GM21619 (cell line): Measurements from ENCODE around the gene FERMT1.
A peak's percentile ranks its signal among the peaks of the same experiment; 100 is the strongest.
"Not testable (repeated sequence)": the region's sequence is repeated elsewhere in the genome, so short reads cannot be mapped to it uniquely, and the experiment has no call there.

ENCODE experiments used
- ATAC-seq: cut with Tn5 transposase; IDR thresholded peaks from one replicate; pipeline ENCODE4 v1.9.1; 2021; ENCODE audit not compliant: unreplicated experiment

FERMT1 gene

GRCh38 chr20:6115221-6115895 lies 7.5 kb downstream of the FERMT1 start:
- no peak for ATAC-seq

- no peak for ATAC-seq
These were observed 8.1 kb downstream of the FERMT1 start for GRCh38 chr20:6114696-6115095.

GRCh38 chr20:6113951-6114350 lies 8.9 kb downstream of the FERMT1 start:
- ATAC-seq: no peak

GRCh38 chr20:6112965-6113364 lies 9.9 kb downstream of the FERMT1 start:
- not testable (repeated sequence) for ATAC-seq

- no peak for ATAC-seq
These were observed 14.5 kb downstream of the FERMT1 start for GRCh38 chr20:6108330-6108729.

- ATAC-seq: no peak
These were observed 18.2 kb downstream of the FERMT1 start for GRCh38 chr20:6104493-6105188.

- ATAC-seq: no peak
These were observed 19.5 kb downstream of the FERMT1 start for GRCh38 chr20:6103301-6103700.

GRCh38 chr20:6101346-6101745 lies 21.5 kb downstream of the FERMT1 start:
- ATAC-seq: no peak

- ATAC-seq: no peak
These were observed 22.6 kb downstream of the FERMT1 start for GRCh38 chr20:6100246-6100645.

GRCh38 chr20:6099819-6100218 lies 23.0 kb downstream of the FERMT1 start:
- no peak for ATAC-seq

GRCh38 chr20:6095409-6095808 lies 27.4 kb downstream of the FERMT1 start:
- ATAC-seq: no peak

- ATAC-seq: no peak
These were observed 28.3 kb downstream of the FERMT1 start for GRCh38 chr20:6094565-6094964.

- no peak for ATAC-seq
These were observed 28.8 kb downstream of the FERMT1 start for GRCh38 chr20:6094063-6094462.

- ATAC-seq: no peak
These were observed 31.2 kb downstream of the FERMT1 start for GRCh38 chr20:6091661-6092060.

- no peak for ATAC-seq
These were observed 36.0 kb downstream of the FERMT1 start for GRCh38 chr20:6086868-6087267.

- ATAC-seq: no peak
These were observed 38.9 kb downstream of the FERMT1 start for GRCh38 chr20:6083926-6084325.

- no peak for ATAC-seq
These were observed 41.6 kb downstream of the FERMT1 start for GRCh38 chr20:6081236-6081635.

- no peak for ATAC-seq
These were observed 43.8 kb downstream of the FERMT1 start for GRCh38 chr20:6079016-6079415.

- no peak for ATAC-seq
These were observed 47.2 kb downstream of the FERMT1 start for GRCh38 chr20:6075428-6076219.

- ATAC-seq: no peak
These were observed 48.0 kb downstream of the FERMT1 start for GRCh38 chr20:6074784-6075183.

GRCh38 chr20:6074145-6074561 lies 48.7 kb downstream of the FERMT1 start:
- peak; percentile 67 for ATAC-seq
